GM21447 (cell line): Measurements from ENCODE around the gene UNC80.
"Not testable (repeated sequence)": the region's sequence is repeated elsewhere in the genome, so short reads cannot be mapped to it uniquely, and the experiment has no call there.

Source experiments
- ATAC-seq: cut with Tn5 transposase; IDR thresholded peaks from one replicate; pipeline ENCODE4 v1.9.1; 2021; ENCODE audit not compliant: unreplicated experiment

The UNC80 gene

GRCh38 chr2:209771474-209772289 is at the start of gene UNC80:
Gene UNC80 (plus strand): TSS chr2:209771832. CDS start chr2:209772073, 241 bp downstream.
- ATAC-seq: no peak

- no peak for ATAC-seq
Measured at GRCh38 chr2:209726311-209726710, 45.3 kb upstream of the UNC80 start.

- ATAC-seq: no peak
Measured at GRCh38 chr2:209727077-209727476, 44.6 kb upstream of the UNC80 start.

- no peak for ATAC-seq
Measured at GRCh38 chr2:209734805-209735204, 36.8 kb upstream of the UNC80 start.

GRCh38 chr2:209741953-209742352 is 29.7 kb upstream of the UNC80 start:
- ATAC-seq: no peak

GRCh38 chr2:209753020-209753419 is 18.6 kb upstream of the UNC80 start:
- ATAC-seq: no peak

- no peak for ATAC-seq
Measured at GRCh38 chr2:209757163-209757562, 14.5 kb upstream of the UNC80 start.

- no peak for ATAC-seq
Measured at GRCh38 chr2:209761566-209761965, 10.1 kb upstream of the UNC80 start.

- no peak for ATAC-seq
Measured at GRCh38 chr2:209762563-209762962, 9.1 kb upstream of the UNC80 start.

- no peak for ATAC-seq
Measured at GRCh38 chr2:209763106-209763505, 8.5 kb upstream of the UNC80 start.

- no peak for ATAC-seq
Measured at GRCh38 chr2:209766613-209767012, 5.0 kb upstream of the UNC80 start.

GRCh38 chr2:209767316-209767715 is 4.3 kb upstream of the UNC80 start:
- no peak for ATAC-seq

- ATAC-seq: no peak
Measured at GRCh38 chr2:209768557-209768956, 3.1 kb upstream of the UNC80 start.

- no peak for ATAC-seq
Measured at GRCh38 chr2:209772290-209772685, 656 bp downstream of the UNC80 start.

- ATAC-seq: no peak
Measured at GRCh38 chr2:209773377-209773776, 1.7 kb downstream of the UNC80 start.

GRCh38 chr2:209787416-209787815 is 15.8 kb downstream of the UNC80 start:
- ATAC-seq: no peak

- no peak for ATAC-seq
Measured at GRCh38 chr2:209788925-209789324, 17.3 kb downstream of the UNC80 start.

GRCh38 chr2:209790066-209790728 is 18.6 kb downstream of the UNC80 start:
- ATAC-seq: no peak

- no peak for ATAC-seq
Measured at GRCh38 chr2:209791151-209791550, 19.5 kb downstream of the UNC80 start.

GRCh38 chr2:209795425-209795824 is 23.8 kb downstream of the UNC80 start:
- not testable (repeated sequence) for ATAC-seq

- no peak for ATAC-seq
Measured at GRCh38 chr2:209805351-209805750, 33.7 kb downstream of the UNC80 start.

- ATAC-seq: no peak
Measured at GRCh38 chr2:209806318-209806717, 34.7 kb downstream of the UNC80 start.
